ENCODE measurements around the gene PPP1R9B.

The PPP1R9B gene

DNA sequence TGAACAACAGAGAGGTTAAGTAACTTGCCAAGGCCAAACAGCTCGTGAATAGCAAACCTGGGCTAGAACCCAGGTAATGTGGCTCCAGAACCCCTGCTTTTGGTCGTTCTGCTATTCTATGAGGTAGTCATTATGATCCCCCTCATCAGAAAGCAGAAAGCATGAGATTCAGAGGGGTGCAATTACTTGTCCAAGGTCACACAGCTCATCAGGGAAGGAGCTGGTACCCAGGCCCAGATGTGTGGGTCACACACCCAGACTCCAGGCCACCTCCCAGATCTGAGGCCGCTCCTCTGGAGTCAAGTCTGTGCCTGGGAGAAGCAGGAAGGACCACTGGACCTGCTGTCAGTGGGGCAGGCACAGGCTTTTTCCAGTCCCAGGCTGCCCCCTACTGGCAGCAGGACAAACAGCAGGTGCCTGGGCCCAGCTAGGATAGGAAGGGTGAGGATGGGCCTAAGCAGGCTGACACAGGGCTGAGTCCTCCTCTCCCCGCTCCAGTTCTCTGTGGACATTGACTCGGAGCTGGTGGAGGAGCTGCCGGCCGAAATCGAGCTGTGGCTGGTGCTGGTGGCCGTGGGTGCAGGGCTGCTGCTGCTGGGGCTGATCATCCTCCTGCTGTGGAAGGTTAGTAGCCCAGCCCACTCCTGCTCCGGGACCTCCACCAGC, 63.1 kb downstream of the PPP1R9B start:
- DNase-seq = no peak
